Medulla oblongata (tissue), 1 donor: ENCODE data around the gene GNA12.

ENCODE experiments used
- DNase-seq: peaks from one replicate; pipeline ENCODE4 v3.0.0-alpha.2; 2015; ENCODE audit errors: extremely low spot score

Gene GNA12

DNA sequence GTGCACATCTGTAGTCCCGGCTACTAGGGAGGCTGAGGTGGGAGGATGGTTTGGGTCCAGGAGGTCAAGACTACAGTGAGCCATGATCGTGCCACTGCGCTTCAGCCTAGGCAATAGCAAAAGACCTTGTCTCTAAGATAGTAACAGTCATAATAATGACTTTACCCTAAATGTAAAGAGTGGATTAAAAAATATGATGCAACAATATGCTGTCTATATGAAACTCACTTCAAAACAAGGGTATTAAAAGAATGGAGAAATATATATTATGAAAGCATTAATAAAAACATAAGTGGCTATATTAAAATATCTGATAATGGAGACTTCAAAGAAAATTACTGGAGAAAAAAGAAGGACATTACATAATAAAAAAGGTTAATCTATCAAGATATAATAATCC, 5.7 kb downstream of the GNA12 start:
- DNase-seq: no peak

DNA sequence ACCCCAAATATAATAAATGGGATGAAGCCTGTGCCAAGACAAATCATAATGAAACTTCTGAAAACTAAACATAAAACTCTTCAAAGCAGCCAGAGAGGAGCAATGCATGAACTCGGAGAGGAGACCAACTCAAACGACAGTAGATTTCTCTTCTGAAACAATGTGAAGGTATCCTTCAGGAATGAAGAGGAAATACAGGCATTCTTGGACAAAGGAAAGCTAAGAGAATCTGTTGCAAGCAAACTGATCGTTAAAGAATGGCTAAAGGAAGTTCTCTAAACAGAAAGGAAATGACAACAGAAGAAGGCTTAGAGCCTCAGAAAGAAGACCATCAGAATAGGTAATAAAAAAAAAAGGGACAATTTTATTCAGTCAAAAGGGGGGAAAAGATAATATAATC, 6.6 kb downstream of the GNA12 start:
- no peak for DNase-seq

DNA sequence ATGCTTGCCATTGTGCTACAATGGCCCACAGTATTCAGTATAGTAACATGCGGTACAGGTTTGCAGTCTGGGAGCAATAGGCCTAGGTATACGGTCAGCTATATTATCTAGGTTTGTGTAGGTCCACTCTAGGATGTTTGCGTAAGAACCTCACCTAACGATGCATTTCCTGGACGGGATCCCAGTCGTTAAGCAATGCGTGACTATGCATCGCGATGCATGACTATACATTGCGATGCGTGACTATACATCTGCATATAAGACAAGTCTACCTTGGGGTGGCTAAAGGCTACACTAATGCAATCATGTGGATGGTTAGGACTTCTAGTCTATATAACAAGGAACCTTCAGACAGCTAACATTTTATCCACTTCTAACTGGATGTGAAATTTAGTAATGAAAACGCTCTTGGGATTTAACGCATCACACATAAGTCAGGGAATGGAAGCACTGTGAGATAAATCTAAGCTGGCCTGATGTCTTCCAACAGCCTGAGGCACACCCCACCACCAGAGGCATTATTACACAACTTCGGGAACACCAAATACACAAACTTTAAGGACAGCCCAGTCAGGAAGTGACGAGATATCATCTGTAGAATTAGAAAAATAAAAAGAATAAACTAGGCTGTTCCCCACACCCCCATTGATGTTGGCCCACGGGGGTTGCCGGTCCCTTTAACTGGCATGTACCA, 9.2 kb downstream of the GNA12 start:
- no peak for DNase-seq

DNA sequence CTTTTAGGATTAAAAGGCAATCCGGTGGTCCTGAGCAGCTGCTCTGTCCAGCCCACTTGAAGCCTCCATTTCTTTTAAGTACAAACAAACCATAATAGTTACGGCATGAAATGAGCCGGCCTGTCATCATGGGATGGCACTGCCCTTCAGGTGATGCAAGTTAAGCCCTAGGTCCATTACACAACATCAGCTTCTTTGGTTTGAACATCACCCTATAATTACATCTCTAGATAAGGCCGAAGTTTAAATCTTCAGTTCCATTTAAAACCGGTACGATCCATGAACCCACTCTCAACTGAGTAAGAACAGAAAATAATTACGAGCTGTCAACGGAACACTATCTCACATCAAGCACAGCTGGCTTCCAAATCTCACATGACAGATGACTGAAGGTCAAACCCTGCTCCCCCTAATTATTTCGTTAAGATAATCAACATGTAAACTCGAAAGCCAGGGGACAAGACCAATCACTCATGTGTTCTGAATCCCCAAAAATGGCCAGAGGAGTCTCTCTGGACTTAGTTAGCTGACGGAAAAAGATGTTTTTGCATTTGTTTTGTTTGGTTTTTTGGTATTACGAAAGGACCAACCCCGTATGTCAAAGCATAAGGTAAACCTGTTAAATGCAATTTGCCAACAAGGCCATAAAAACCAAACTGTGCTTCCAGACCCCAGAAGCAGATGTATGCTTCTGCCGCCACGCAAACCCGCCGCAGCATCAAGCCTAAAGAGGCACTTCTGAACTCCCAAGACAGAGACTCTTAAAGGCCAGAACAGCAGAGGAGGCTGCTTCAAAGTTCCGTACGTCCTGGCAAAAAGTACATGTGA, 10.8 kb downstream of the GNA12 start:
- no peak for DNase-seq

DNA sequence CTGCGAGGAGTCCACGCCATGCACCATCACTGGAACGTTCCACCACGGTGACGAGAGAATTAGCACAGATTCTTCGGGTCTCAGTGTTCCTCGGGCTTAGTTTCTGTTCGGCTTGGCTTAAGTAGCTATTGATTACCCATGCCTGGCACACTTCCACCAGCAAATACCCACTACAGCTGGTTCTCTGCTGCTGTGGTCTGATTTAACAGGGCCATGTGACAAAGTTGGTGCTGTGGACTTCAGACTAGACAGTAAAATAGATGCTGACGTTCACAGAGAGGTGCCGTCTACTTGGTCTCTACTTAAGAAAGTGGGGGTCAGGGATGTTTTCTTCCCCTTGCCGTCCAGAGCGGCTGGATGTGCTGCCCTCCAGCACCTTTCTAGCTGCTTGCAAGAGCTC, 11.6 kb downstream of the GNA12 start:
- no peak for DNase-seq

DNA sequence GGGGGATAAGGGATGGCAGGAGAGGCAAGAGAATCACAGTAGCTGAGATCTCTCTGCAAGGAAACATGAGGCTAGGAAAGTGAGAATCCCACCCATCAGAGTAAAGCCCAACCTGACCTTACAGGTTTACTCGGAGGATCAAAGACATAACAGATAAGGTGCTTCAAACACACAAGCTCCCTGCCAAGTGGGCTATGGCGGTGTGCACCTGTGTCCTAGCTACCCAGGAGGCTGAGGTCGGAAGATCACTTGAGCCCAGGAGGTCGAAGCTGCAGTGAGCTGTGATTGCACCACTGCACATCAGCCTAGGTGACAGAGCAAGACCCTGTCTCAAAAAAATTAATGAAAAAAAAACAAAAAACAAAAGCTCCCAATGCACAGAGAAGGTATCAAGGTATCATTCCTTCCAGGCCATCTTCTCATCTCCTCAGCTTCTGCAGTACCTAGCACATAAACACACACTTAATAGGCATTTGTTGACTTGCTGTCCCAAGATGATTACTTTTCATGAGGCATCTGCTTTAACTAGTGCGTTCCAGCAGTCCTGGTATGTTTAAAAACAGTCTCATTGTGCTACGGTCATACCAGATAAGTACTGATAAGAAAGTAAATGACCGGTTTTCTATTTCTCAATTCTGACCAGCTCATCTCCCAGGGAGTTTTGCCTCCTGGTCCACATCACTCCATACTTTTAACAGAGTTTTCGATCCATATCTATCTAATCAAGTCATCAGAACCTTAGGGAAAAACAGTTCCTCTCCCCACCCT, 13.3 kb downstream of the GNA12 start:
- no peak for DNase-seq

DNA sequence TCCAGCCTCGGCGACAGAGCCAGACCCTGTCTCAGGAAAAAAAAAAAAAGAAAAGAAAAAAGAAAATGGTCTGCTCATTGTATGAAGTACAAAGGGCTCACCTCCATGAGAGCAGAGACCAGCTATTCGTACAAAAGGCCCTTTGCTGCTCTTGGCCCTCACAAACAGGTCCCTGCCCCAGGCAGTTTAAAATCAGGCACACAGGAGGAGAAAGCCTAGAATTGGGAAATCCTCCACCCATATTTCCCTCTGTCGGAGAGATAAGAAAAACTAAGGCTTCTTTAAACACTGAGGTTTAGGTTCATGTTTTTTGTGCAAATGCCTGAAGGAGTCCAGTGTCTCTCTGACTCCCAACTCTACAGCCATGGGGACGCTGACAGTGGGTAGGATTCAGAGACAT, 15.1 kb downstream of the GNA12 start:
- DNase-seq: no peak

DNA sequence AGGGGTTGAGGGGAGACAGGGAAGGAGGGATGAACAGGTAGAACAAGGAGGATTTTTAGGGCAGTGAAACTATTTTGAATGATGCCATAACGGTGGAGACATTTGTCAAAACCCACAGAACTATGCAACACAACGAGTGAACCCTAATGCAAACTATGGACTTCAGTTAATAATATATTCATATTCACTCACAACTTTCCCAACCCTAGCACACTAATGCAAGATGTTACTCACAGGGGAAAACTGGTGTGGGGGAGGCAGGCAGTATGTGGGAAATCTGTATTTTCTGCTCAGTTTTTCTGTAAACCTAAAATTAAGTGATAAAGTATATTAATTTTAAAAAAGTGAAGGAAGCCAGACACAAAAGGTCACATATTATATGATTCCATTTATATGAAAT, 17.3 kb downstream of the GNA12 start:
- no peak for DNase-seq

DNA sequence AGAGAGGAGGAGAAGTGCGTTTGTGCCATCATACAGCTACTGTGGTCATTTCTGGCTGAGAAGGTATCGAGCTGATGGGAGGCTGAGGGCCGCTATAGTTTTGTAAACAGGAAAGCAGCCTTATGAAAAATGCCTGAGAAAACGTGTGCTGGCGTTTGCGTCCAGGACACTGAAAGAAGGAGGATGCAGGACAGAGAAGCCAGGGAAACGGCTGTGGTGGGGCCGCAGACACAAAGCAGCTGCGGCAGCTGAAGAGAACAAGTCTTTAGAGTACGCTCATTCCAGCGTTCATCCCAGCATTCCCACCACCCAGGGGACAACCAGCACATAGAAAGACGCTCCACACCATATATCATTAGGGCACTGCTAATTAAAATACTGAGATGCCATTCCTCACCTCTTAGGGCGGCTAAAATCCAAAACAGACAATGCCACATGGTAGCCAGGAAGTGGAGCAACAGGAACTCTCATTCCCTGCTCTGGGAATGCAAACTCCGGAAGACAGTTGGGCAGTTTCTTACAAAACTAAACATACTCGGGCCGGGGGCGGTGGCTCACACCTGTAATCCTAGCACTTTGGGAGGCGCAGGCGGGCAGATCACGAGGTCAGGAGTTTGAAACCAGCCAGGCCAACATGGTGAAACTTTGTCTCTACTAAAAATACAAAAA, 18.4 kb downstream of the GNA12 start:
- DNase-seq: no peak

DNA sequence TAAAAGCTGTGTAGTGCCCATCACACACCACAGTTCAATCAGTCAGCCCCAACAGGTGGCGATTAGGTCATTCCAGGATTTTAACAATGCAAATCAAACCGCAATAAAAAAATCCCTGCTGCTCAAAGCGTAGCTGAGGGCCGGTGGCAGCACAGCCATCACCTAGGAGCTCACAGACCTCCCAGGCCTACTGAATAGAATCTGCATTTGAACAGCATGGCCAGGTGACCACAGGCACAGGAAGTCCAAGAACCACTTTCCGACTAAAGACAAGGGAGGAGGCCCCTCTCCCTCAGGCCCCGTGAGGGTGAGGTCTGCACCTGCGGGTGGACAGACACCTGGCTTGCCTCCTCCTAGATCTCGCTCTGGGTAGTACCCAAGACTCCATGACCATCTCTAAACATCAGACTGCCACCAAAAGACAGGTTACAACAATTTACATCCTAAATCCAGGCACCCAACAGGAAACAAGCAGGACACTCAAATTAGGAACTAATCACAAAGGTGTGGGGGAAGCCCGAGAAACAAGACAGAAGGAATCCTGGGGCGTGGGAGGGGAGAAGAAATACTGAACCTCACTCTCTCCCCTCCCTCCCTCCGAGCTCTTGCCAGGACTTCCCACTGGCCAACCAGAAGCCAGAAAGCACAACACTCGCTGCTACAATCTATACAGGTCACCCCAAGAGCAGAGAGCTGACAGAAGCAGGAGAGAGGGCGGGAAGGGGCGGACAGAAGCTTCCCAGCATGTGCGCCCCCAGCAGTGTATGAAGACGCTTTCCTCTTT, 19.2 kb downstream of the GNA12 start:
- DNase-seq: no peak

DNA sequence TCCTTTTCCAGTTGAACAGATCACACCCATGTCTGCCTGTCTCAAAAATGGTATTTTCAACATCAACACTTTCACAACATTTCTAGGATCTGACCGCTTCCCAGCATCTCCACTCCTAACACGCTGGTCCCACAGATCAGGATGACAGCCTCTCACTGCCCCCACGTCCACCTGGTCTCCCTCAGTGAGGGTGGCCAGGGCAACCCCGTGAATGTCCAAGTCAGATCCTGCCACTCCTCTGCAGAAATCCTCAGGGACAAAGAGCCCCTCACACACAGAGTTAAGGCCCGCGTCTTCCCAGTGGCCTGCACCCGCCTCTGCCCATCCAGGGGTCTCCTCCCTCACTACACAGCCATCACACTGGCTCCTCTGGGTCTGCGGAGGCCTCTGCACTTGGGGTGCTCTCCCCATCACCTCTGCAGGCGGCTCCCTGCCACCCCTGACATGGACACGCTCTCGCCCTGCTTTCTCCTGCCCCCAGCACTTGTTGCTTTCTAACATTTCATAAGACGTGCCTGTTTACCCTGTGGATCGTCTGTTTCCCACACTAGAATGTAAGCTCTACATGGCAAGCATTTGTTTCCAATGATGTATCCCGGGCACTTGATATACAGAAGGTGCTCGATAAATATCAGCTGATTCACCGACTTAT, 20.0 kb downstream of the GNA12 start:
- no peak for DNase-seq

DNA sequence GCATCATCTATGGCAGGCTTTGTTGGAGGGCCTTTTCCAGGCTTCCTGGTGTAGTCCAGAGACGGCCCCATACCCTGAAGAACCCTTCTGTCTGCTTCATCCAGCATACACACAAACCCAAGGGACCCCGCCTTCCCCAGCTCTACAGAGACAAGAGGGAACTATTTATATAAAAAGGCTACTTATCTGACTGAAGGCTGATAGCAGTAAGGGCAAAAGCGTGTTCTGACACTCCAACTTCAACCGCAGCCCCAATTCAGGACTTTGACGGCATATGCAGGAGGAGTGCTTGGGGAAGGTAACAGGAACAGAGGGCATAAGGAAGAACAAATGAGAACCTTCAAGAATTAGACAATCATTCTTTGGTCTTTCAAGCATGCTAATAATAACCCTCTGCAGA, 21.0 kb downstream of the GNA12 start:
- DNase-seq: no peak

DNA sequence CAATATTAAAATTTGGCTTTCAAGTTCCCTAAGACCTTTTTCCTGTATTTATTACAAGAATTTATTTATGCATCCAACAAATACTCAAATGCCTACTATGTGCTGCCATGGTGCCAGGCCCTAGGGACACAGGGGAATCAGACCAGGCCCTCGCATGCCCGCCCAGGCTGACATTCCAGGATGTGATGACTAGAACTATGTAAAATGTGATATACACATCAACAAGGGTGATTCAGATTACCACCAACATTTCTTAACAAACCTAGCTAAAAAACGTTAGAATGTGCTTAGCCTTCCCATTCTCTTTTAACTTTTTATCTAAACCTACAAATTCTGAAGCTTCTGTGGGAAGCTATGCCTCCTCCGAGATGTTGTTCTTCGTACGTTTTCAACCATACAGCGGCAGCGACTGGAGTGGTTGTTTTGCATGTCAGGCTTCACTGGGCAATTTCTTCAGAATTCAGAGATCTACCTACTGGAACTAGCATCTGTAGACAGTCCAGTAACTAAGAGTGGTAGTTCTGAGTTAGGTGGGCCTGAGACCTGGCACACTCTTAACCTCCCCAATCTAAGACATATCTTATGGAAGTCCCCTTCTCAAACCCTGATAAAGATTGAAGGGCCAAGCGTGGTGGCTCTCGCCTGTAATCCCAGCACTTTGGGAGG, 22.1 kb downstream of the GNA12 start:
- no peak for DNase-seq

DNA sequence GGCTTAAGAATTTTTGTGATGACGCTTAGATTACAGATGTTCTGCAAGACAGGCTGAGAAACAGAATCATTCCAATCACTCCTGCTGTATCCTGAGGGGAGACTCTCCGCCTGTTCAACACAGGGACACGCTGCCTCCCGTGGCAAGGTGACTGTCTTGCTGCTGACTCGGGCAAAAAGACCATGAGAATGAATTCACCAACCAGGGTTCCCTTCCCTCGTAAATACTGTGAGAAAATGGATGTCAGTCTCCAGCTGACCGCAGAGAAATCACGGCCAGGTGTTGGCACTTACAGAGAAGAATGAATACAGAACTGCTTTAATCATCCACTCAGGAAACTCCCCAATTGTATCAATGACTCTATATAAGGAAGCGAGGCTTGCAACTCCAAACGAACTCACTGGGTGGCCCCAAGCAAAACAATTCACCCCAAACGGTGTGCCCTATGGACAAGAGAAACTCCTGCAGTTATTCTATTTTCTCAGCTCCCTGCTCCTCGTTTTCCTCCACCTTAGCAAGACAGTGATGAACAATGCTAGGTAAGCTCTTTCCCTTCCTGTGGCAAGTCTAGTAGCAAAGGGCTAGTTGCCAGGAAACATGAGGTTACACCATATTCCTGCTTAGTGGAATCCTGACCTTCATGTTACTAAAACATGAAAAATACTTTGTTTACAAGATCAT, 22.8 kb downstream of the GNA12 start:
- no peak for DNase-seq

DNA sequence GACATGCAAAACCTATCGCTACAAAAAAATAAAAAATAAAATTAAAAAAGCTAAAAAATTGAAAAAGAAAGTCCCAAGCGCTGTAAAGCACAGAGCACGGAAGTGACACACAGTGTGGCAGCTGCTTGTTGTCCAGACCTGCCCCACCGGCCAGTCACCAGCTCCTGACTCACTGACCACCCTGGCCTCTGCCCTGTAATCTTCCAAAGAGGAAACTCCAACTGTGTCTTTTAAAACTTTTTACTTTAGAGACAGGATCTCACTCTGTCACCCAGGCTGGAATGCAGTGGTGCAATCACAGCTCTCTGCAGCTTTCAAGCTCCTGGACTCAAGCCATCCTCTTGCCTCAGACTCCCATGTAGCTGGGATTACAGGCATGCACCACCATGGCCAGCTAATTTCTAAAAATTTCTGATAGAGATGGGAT, 23.6 kb downstream of the GNA12 start:
- no peak for DNase-seq

DNA sequence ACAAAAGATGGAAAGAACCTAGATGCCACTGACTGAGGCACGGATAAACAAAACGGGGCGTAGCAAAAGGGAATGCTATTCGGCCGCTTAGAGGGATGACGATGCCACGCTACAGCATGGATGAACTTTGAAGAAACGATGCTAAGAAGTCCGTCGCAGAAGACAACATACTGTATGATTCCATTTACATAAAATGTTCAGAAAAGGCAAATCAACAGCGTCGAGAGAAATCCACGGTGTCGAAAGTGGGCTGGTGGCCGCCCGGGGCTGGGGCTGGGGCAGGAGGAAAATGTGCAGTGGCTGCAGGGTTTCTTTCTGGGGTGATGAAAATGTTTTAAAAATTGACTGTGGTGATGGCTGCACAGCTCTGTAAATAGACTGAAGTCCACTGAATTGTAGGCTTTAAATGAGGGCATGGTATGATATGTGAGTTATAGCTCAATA, 24.1 kb downstream of the GNA12 start:
- no peak for DNase-seq

DNA sequence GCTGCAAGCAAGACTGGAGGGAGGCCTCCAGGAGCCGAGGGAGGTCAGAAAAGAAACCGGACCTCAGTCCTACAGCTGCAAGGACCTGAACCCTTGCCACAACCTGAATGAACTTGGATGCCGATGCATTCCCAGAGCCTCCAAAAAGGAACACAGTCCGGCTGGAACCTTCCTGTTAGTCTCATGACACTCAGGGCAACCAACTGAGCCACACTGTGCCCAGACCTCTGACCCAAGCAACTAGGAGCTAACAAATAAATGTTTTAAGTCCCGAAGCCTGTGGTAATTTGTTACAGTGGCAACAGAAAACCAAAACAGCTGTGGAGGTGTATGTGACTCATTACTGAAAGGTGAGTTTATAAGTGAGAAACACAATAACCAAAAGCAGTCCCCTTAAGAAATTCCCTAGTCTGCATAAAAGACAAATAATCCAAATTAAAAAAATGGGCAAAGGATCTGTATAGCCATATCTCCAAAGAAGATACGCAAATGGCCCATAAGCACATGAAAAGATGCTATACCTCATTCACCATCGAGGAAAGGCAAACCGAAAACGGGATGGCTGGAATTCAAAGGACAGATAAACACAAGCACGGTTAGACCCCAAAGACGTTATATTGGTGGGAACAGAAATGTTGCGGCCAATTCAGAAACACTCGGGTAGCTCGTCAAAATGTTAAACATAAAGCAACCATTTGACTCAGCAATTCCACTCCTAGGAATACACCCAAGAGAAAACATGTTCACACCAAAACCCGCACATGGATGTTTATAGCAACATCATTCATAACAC, 24.8 kb downstream of the GNA12 start:
- DNase-seq: no peak

DNA sequence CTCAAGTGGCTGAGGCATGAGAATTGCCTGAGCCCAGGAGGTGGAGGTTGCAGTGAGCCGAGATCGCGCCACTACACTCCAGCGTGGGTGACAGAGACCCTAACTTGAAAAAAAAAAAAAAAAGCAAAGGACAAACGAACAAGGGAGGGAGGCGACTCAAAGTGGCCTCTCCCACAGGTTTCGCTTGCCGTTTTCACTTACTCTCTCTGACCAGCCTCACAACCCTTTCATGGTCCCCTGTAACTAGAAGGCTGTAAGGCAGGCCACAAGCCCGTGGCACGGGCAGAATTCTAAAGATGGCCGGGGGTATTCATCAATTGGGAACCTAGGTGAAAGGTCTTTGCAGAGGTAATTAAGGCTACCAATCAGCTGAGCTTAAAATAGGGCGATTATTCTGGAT, 25.5 kb downstream of the GNA12 start:
- no peak for DNase-seq

DNA sequence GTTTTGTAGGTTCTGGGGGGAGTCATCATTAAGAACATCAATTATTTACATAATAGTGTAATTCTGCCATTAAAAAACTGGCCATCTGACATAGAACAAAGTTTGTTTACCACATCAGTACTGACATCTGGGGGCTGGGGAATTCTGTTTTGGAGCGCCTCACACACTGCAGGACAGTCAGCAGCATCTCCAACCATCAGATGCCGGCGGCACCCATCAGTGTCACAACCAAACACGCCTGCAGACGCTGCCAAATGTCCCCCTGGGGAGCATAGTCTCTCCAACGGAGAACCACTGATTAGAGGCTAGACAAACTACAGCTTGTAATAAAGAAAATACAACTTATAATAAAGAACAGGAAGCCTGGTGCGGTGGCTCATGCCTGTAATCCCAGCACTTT, 26.0 kb downstream of the GNA12 start:
- no peak for DNase-seq
